SK-N-MC (cell line): Measurements from ENCODE around the gene POLR2H.

ENCODE experiments used
- DNase-seq: peaks from one replicate; pipeline ENCODE4 v3.0.0-alpha.2; 2011; ENCODE audit warnings: low read depth, low spot score
- H3K27ac ChIP-seq: fragments of 200-600 bp; sonication (generic); 2 replicates; pipeline ENCODE4 v1.5.1; 2016; ENCODE audit warnings: mixed run types
- H3K36me3 ChIP-seq: fragments of 200-600 bp; sonication (generic); 2 replicates; pipeline ENCODE4 v1.6.1; 2017; ENCODE audit warnings: antibody characterized with exemption, low read length, mixed read lengths; ENCODE audit not compliant: insufficient read depth
- H3K4me3 ChIP-seq: fragments of 200-600 bp; sonication (generic); 2 replicates; pipeline ENCODE4 v1.5.1; 2016
- H3K9ac ChIP-seq: fragments of 200-600 bp; sonication (generic); 2 replicates; pipeline ENCODE4 v1.8.0; 2017; ENCODE audit warnings: mixed run types, mixed read lengths; ENCODE audit not compliant: insufficient read length
- H3K9me3 ChIP-seq: fragments of 200-600 bp; sonication (generic); 2 replicates; pipeline ENCODE4 v1.6.1; 2017; ENCODE audit warnings: low read depth, mild to moderate bottlenecking, antibody characterized with exemption, low read length, moderate library complexity, mixed read lengths
- EZH2 ChIP-seq: fragments of 200-600 bp; sonication (generic); IDR thresholded peaks from one replicate; pipeline ENCODE4 v1.6.1; 2017; ENCODE audit warnings: antibody characterized with exemption
- FOXP2 ChIP-seq: optimal IDR thresholded peaks from 2 replicates; pipeline ENCODE3; 2011; ENCODE audit warnings: mild to moderate bottlenecking, moderate library complexity; ENCODE audit not compliant: insufficient read depth; ENCODE audit errors: extremely low read length, control extremely low read depth
- POLR2AphosphoS5 ChIP-seq: IDR thresholded peaks from 2 replicates; pipeline ENCODE4 v1.6.1; 2012; ENCODE audit warnings: mild to moderate bottlenecking, low read depth, low read length, borderline replicate concordance

Gene POLR2H

GRCh38 chr3:184354121-184354728 is 7.3 kb upstream of the POLR2H start:
- TF ChIP-seq FOXP2 (no peak), EZH2 (no peak), POLR2AphosphoS5 (no peak)
- Histone ChIP-seq H3K36me3 (no peaks in the 10 kb centered on the region; the same call in 1 of the 2 replicates), H3K27ac (no peak overlapping the region), H3K9me3 (no peaks in the 10 kb centered on the region), H3K4me3 (no peak overlapping the region), H3K9ac (no peak overlapping the region)
- DNase-seq: no peak

DNA sequence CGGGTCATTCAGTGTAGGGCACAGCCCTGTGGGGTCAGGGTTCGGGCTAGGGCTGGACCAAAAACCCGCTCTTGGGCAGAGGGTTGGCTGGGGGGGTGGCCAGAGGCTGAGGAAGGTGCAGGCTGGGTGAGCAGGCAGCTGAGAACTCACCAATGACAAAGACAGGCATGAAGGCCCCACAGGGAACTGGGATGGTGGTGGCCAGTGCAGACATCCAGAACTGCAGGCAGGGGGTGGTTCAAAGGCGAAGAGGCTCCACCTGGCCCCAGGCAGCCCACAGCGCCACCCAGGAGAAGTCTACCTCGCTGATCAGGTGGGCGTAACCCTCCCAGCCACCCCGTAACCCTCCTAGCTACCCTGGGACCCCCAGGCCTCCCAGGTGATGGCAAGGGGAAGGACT is 6.8 kb upstream of the POLR2H start:
- Histone ChIP-seq H3K36me3 (no peaks in the 10 kb centered on the region; the same call in 1 of the 2 replicates), H3K9ac (no peak overlapping the region), H3K4me3 (no peak overlapping the region), H3K27ac (no peak overlapping the region), H3K9me3 (no peaks in the 10 kb centered on the region)
- TF ChIP-seq EZH2: no peak
- TF ChIP-seq POLR2AphosphoS5: no peak
- TF ChIP-seq FOXP2: no peak
- DNase-seq: no peak

DNA sequence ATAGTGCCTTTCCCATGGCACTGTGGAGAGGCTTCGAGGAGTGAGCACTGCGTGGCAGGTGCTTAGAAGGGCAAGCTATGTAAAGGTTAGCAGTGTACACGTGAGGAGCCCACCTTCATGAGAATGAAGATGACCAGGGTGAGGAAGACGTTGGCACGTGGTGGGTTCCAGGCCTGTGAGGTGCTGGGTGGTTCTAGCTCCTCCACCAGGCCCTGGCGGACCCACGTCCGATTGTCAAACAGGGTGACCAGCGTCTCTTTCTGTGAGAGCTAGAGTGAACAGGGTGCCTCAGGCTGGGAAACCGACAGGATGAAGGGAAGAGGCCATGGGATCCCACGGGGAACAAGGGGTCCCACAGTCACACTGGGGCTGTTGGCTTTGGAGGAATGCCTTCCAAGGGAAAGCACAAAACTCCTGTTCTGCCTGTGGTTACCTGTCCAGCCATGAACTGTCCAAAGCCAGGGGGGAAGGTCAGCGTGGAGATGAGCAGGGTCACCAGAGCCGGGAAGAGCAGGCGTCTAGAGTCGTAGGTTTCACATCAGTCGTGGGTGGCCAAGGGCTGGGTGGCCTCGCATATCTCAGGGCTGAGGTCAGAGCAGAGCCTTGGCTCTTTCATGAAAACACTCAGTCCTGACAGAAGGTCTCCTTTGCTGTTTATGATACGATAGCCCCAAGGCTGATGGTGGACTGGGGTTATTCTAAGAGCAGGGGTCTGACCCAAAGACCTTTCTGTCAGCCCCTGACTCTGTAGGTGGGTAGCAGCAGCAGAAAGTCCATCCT is 6.1 kb upstream of the POLR2H start:
- TF ChIP-seq EZH2 (no peak), FOXP2 (no peak), POLR2AphosphoS5 (no peak)
- no peaks in the 10 kb centered on the region for H3K9me3 ChIP-seq
- no peak overlapping the region for H3K9ac ChIP-seq
- no peak for DNase-seq
- H3K27ac ChIP-seq: no peak overlapping the region
- no peaks in the 10 kb centered on the region; the same call in 1 of the 2 replicates for H3K36me3 ChIP-seq
- H3K4me3 ChIP-seq: no peak overlapping the region

DNA sequence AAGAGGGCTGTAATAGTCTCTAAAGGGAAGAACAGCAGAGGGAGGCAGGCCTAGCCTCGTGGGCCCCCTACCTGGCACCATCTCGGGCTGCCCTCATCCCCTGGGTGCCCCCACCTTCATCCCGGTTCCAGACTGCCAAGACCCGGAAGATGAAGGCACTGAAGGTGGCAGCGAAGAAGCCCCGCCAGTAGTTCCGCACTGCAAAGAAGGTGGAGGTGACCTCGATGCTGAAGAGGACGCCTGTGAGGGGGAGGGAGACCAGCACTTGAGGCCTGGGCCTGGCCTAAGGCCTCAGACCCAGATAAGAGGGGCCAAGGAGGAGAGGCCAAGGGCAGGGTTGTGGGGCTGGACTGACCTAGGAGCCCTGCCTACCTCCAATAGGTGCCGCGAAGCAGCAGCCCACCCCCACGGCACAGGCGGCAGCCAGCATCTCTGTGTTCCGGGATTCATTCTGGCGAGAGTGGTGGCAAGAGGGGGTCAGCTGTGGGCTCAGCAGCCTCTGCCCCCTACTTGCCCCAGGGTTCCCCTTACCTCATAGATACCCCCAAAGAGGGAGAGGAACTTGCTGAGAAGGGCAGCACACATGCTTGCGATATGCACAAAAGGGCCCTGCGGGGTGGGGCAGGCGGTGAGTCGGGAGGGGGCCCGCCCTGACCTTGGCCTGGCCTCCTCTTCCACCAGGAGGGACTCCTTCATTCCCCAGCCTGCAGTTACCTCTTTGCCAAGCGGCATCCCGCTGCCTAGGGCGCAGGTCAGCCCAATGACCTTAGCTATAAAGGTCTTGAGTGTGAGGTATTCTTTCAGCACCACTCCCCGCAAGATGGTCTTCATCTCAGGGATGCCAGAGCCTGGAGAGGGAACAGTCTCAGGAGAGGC is 4.0 kb upstream of the POLR2H start:
- H3K9ac ChIP-seq: no peak overlapping the region

DNA sequence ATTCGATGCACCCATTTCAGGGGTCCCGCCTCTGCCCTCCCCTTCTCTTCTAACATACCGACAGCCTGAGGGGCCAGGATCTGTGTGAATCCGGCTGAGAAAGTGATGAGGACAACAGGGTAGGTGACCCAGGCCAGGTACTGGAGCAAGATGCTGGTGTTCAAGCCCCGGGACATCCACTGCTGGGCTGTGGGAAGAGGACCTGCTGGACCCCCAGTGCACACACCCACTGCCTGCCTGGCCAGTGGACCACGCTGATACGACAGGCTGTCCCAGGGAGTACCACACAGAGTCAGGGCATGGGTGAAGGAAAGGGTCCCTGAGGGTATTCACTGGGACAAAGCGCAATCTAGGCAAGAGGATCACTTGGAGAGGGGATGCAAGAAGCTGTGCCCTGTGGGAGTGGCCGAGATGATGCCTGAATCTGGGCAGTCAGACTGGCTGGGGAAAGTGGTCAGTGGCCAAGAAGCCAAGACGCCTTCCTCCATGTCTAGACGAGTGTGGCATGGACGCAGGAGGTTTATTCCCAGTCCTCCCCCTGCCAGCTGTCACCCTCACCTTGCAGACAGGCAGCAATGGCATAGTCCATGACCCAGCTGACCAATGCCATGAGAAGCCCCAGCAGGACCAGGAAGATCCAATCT is 3.3 kb upstream of the POLR2H start:
- no peak for DNase-seq

More for the DNA sequence above, 4.0 kb upstream of the POLR2H start:
- H3K4me3 ChIP-seq: no peak overlapping the region
- DNase-seq: no peak
- H3K9me3 ChIP-seq: no peaks in the 10 kb centered on the region
- no peak for TF ChIP-seq FOXP2
- TF ChIP-seq EZH2: no peak
- no peaks in the 10 kb centered on the region; the same call in 1 of the 2 replicates for H3K36me3 ChIP-seq
- H3K27ac ChIP-seq: no peak overlapping the region

DNA sequence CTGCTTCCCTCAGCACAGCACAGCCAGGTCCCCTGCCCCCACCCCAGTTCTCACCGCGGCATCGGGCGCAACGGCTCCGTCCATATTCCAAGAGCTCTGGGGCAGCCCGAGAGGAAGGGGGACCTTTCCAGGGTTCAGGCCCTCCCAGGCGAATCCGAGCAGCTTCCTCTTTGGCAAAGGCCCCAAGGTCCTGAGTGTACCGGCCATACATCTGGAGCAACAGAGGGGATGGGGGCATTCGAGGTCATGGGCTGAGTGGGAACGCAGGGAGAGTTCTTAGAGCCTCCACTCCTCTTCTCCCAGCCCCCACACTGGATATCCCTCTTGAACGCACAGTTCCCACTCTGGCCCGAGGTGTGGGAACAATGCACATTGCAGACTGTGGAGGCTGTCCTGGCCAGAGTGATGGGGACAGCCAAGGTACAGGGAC is 2.6 kb upstream of the POLR2H start:
- Histone ChIP-seq H3K9me3 (no peaks in the 10 kb centered on the region), H3K27ac (no peak overlapping the region), H3K4me3 (no peak overlapping the region), H3K36me3 (no peaks in the 10 kb centered on the region; the same call in 1 of the 2 replicates), H3K9ac (no peak overlapping the region)
- no peak for DNase-seq
- TF ChIP-seq EZH2 (no peak), FOXP2 (no peak), POLR2AphosphoS5 (no peak)

More for the DNA sequence above, 3.3 kb upstream of the POLR2H start:
- Histone ChIP-seq H3K4me3 (no peak overlapping the region), H3K27ac (no peak overlapping the region), H3K9me3 (no peaks in the 10 kb centered on the region), H3K9ac (no peak overlapping the region), H3K36me3 (no peaks in the 10 kb centered on the region; the same call in 1 of the 2 replicates)
- TF ChIP-seq EZH2 (no peak), FOXP2 (no peak), POLR2AphosphoS5 (no peak)

- TF ChIP-seq FOXP2 (no peak), EZH2 (no peak), POLR2AphosphoS5 (no peak)
- H3K9me3 ChIP-seq: no peaks in the 10 kb centered on the region
- no peak overlapping the region for H3K27ac ChIP-seq
- H3K36me3 ChIP-seq: peaks cover 3% of the 10 kb centered on the region; the same call in 1 of the 2 replicates
- H3K9ac ChIP-seq: no peak overlapping the region
- no peak overlapping the region for H3K4me3 ChIP-seq
- no peak for DNase-seq
Measured at GRCh38 chr3:184359610-184360009, 1.9 kb upstream of the POLR2H start.
